GM19463 (cell line): Measurements from ENCODE around the gene ANK3.
"Not testable (repeated sequence)": the region's sequence is repeated elsewhere in the genome, so short reads cannot be mapped to it uniquely, and the experiment has no call there.

Experiments
- ATAC-seq: cut with Tn5 transposase; IDR thresholded peaks from one replicate; pipeline ENCODE4 v1.9.1; 2021; ENCODE audit warnings: mild to moderate bottlenecking, moderate library complexity; ENCODE audit not compliant: unreplicated experiment

Gene ANK3

GRCh38 chr10:60311821-60312220, 77.9 kb downstream of the ANK3 start:
- ATAC-seq, result no peak

DNA sequence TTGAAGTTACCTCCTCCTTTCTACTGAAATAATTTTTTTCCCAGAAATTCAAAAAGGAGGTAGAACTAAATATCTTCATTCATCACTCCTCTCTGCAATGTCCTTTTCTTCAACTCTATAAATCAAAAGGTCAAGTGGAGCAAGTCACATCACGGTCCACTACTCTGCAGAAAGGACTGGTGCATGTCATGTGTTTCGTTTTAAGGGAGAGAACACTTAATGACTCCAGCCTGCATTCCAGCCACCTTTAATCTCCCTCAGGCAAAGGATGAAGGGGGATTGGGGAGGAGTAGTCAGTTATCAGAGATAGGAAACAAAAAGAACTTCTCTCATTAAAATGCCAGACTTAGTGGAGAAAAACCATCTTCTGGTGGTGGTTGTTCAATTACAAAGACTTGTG, 78.9 kb downstream of the ANK3 start:
- no peak for ATAC-seq

GRCh38 chr10:60309891-60310290, 79.8 kb downstream of the ANK3 start:
- no peak for ATAC-seq

DNA sequence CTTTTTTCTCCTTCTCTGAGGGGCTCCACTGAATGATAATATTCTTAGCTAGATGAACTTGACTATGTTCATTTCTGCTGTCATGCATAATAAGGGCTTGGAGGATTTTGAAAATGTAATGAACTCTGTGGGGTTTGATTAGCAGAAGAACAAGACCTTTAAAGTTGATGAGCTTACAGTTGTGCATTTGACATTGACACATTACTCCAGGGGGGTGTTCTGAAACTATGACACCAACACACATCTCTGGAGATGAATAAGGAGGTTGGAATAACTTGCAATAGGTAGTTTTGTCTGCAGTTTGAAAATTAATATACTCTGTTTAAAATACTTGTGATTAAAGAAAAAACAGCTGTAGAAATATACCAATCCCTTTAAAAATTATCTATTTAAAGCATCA, 80.3 kb downstream of the ANK3 start:
- no peak for ATAC-seq

- no peak for ATAC-seq
These were observed 84.2 kb downstream of the ANK3 start for GRCh38 chr10:60305380-60305892.

GRCh38 chr10:60304829-60305379, 84.8 kb downstream of the ANK3 start:
- ATAC-seq, result no peak

- ATAC-seq, result no peak
These were observed 85.9 kb downstream of the ANK3 start for GRCh38 chr10:60303778-60304177.

DNA sequence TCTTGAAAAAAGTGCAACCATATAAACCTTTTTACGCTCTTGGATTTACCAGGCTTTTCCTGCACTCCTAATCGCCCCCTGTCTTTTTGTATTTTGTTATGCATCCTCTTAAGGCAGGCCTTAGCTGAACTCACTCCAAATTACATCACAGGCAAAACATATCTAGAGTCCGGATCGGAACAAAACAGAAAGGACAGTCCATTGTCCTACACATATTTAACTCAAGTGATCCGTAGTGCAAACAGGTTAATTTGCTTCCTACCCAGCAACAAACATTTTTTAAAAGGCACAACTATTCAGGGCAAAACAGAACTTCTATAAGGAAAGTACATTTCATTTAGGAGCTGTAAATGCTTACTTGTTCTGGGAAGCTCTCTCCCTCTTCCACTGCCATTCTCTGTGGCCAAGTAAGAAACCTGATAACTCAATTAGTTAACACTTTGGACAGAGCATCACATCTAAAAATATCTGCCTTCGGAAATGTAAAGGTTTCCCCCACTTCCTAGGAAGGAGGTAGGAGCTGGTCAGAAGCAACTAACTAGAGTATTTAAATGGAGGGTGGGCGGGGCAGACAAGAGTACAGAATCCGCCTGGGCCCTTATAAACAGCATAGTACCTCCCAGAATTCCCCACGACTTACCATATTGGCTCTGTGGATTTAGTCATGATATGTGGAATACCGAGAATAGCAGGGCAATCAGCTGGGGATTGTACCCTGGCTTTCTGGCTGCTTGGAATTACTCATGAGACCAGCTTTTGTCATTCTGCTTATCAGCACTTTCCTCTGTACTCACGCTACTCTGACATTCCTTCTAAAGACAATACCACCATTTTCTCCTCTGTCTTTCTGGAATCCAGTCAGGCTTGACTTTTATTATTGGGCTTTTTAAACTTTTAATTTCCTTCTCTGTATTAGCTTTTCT, 89.5 kb downstream of the ANK3 start:
- no peak for ATAC-seq

- ATAC-seq, result no peak
These were observed 90.3 kb downstream of the ANK3 start for GRCh38 chr10:60299390-60299778.

- ATAC-seq, result no peak
These were observed 91.0 kb downstream of the ANK3 start for GRCh38 chr10:60298408-60299389.

DNA sequence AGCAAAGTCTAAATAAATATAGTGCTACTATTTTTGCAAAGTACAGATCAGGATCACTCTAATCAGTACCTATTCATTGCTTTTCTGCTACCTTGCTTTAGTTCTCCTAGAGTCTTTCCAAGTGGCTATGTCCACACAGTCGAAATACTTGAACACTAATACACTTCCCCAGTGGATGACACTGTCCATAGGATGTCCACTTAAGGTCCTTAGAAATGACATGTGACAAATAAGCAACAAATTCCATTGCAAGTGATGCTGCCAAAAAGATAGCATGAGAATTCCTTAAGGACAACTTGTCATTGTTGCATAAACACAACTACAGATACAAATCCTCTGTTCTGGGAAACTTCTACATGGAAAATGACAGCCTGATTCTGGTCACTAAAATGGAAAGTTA, 93.6 kb downstream of the ANK3 start:
- ATAC-seq, result no peak

DNA sequence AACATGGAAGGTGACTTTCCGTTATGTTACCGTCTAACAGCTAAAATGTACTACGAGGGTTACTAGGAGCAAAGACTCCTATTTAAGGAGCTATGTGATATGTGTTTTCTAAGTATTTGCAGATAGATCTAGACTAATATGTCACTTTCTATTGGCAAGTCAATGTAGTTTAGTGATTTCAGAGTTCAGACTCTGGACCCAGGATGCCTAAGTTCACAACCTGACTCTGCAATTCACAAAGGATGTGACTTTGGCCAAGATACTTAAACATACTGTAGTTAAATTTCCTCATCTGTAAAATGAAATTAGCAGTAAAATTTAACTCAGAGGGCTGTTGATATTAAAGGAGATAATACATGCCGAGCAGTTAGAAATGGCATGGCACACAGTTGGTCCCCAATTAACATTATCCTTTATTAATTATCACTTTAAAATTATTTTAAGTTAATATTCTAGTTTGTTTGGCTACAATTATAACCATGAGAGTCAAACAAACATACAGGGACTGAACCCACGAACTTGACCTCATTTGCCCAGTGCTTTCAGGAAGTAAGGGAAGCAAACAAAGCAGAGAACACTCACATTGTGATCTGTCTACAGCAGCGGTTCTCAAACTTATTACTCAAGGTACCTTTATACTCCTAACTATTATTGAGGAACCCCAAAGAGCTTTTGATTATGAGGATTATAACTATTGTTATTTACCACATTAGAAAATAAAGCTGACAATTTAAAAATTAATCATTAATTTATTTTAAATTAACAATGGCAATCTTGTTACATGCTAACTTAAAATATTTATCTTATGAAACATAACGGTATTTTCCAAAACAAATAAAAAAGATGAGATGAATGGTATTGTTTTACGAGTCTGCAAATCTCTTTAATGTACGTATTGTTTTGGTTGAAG, 94.4 kb downstream of the ANK3 start:
- no peak for ATAC-seq

DNA sequence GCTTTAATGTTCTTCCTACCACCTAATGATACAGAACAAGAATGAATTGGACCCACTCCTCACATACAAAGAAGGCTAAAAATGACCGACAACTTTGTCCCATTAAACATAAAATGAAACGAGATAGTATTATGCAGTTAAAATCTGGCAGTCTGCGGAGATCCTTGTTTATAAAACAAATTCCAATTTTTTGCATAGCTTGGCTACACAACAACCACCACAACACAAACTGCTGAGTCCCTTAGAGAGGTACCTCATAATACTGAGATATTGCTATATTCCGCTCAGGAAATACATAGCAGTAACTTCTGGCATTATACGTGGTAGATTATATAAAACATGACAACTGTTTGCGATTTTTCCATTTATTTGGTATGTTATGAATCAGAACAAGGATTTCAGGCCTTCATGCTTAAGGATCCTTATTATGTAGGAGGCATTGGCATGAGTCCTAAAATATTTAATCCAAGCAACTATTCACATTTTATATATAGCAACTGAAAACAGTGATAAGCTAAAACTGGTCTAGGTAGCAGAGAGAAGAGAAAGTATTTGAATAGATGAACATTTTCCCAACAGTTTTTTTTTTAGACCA, 96.0 kb downstream of the ANK3 start:
- ATAC-seq, result no peak

- no peak for ATAC-seq
These were observed 96.7 kb downstream of the ANK3 start for GRCh38 chr10:60292998-60293397.

DNA sequence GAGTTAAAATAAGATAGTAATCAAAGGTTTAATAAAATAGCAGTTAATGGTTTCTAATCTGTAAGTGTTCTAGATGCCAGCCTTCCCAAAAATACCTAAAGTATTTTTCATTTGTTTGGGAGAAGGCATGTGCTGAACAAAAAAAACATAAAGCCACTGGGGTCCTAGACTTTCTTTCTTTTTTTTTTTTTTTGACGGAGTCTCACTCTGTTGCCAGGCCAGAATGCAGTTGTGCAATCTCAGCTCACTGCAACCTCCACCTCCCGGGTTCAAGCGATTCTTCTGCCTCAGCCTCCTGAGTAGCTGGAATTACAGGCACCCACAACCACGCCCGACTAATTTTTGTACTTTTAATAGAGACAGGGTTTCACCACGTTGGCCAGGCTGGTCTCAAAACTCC, 97.1 kb downstream of the ANK3 start:
- ATAC-seq, result not testable (repeated sequence)

- no peak for ATAC-seq
These were observed 98.2 kb downstream of the ANK3 start for GRCh38 chr10:60291344-60291930.

DNA sequence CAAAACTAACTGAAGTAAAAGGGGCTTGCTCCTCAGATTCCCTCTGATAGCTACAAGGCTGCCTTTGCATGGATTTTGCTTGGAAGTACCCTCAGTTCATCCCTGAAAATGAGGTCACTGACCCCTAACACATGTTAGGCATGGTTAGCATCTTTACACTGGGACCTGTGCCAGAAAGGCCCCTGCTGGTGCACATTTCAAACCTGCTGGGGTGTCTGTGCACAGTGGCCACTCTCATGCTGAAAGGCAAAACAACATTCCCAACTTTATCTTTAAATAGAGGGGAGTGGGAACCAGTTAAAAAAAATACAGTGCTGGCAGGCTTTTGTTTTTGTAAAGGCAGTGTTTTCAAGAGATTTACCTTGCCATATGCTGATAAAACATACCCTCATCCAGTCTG, 99.1 kb downstream of the ANK3 start:
- no peak for ATAC-seq

DNA sequence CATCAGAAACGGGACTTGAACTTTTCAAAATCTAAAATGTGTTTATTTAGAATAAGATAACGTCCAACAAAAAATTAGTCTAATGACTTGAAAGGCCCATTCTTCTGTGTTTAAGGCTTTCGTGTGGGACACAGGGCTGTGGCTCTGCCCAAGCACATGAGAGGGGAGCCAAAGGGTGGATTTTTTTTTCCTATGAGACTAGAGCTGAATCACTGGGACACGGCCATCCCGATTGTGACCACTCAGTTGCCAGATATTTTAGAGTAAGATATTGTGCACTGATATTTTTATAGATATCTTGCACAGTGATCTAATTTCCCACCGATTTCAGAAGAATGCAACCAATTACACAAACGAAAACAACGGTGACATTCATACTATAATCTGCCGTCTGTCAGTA, 99.9 kb downstream of the ANK3 start:
- no peak for ATAC-seq

DNA sequence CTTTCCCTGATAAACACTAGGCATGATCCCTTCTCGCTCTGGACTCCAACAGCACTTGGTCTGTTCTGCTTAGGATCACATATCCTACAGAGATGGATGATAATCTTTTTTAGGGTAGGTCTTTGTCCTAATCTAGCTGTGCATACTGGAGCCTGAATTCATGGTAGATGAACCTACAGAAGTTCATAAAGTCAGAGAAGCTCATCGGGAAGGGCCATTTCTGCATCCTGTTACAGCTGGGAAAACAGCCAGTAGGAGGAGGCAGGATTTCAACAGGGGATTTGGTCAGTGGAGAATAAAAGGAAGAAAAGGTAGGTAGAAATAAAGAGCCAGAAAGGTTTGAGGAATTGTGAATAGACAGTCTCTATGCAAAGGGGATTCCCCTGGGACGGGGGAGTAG, 101.4 kb downstream of the ANK3 start:
- ATAC-seq, result no peak
